H9 (cell line): Measurements from ENCODE around the gene PPP1CB. TPM values are rescaled to one million over a fixed set of nuclear protein-coding genes. Genes with fewer than 3 reads are reported as not detected.

Experiments
- DNase-seq: peaks from one replicate; pipeline ENCODE4 v3.0.0-alpha.2; 2017
- H2AFZ ChIP-seq: one replicate; pipeline ENCODE4 v1.6.1; 2013; ENCODE audit warnings: mild to moderate bottlenecking, low read length, control low read depth, moderate library complexity
- H2AK5ac ChIP-seq: 2 replicates; pipeline ENCODE4 v1.6.1; 2013; ENCODE audit warnings: low read length, control low read depth, mixed read lengths; ENCODE audit not compliant: insufficient read length
- H2BK120ac ChIP-seq: one replicate; pipeline ENCODE4 v1.6.1; 2013; ENCODE audit warnings: low read depth, mild to moderate bottlenecking, low read length, control low read depth, inconsistent platforms; ENCODE audit not compliant: poor library complexity, severe bottlenecking
- H2BK12ac ChIP-seq: 2 replicates; pipeline ENCODE4 v1.6.1; 2013; ENCODE audit warnings: low read length, control low read depth, mixed read lengths, low read depth; ENCODE audit not compliant: insufficient read length
- H2BK15ac ChIP-seq: 2 replicates; pipeline ENCODE4 v1.6.1; 2013; ENCODE audit warnings: low read depth, low read length, control low read depth
- H2BK20ac ChIP-seq: one replicate; pipeline ENCODE4 v1.6.1; 2013; ENCODE audit warnings: low read depth, mild to moderate bottlenecking, low read length, control low read depth, inconsistent platforms; ENCODE audit not compliant: poor library complexity, severe bottlenecking
- H2BK5ac ChIP-seq: 2 replicates; pipeline ENCODE4 v1.6.1; 2013; ENCODE audit warnings: low read length, control low read depth, mixed read lengths; ENCODE audit not compliant: insufficient read length
- H3K14ac ChIP-seq: 2 replicates; pipeline ENCODE4 v1.6.1; 2013; ENCODE audit warnings: low read length, control low read depth; ENCODE audit not compliant: insufficient read depth
- H3K18ac ChIP-seq: 2 replicates; pipeline ENCODE4 v1.6.1; 2013; ENCODE audit warnings: low read depth, mild to moderate bottlenecking, mixed read lengths, low read length, control low read depth; ENCODE audit not compliant: insufficient read length
- H3K23ac ChIP-seq: 2 replicates; pipeline ENCODE4 v1.6.1; 2013; ENCODE audit warnings: low read length, control low read depth, mixed read lengths, low read depth; ENCODE audit not compliant: insufficient read length
- H3K23me2 ChIP-seq: 2 replicates; pipeline ENCODE4 v1.6.1; 2013; ENCODE audit warnings: low read depth, mild to moderate bottlenecking, mixed read lengths, low read length, control low read depth; ENCODE audit not compliant: insufficient read length, poor library complexity, severe bottlenecking
- H3K27ac ChIP-seq: 2 replicates; pipeline ENCODE4 v1.5.1; 2013; ENCODE audit warnings: low read length, control low read depth, mixed read lengths, low read depth; ENCODE audit not compliant: insufficient read length
- H3K27me3 ChIP-seq: 2 replicates; pipeline ENCODE4 v1.6.1; 2013; ENCODE audit warnings: low read length, control low read depth, inconsistent platforms; ENCODE audit not compliant: insufficient read depth
- H3K4ac ChIP-seq: 2 replicates; pipeline ENCODE4 v1.6.1; 2013; ENCODE audit warnings: low read depth, mild to moderate bottlenecking, control low read depth, inconsistent platforms, low read length, moderate library complexity
- H3K4me1 ChIP-seq: 2 replicates; pipeline ENCODE4 v1.6.1; 2013; ENCODE audit warnings: low read length, control low read depth, inconsistent platforms; ENCODE audit not compliant: insufficient read depth
- H3K4me2 ChIP-seq: 2 replicates; pipeline ENCODE4 v1.6.1; 2013; ENCODE audit warnings: low read length, control low read depth, mixed read lengths; ENCODE audit not compliant: insufficient read length, insufficient read depth
- H3K56ac ChIP-seq: 2 replicates; pipeline ENCODE4 v1.6.1; 2013; ENCODE audit warnings: low read depth, mild to moderate bottlenecking, mixed read lengths, low read length, control low read depth; ENCODE audit not compliant: insufficient read length
- H3K79me1 ChIP-seq: 2 replicates; pipeline ENCODE4 v1.6.1; 2013; ENCODE audit warnings: low read depth, mild to moderate bottlenecking, moderate library complexity, low read length, control low read depth, inconsistent platforms; ENCODE audit not compliant: insufficient read depth, poor library complexity, severe bottlenecking
- H3K79me2 ChIP-seq: 2 replicates; pipeline ENCODE4 v1.6.1; 2013; ENCODE audit warnings: low read length, control low read depth, inconsistent platforms; ENCODE audit not compliant: insufficient read depth
- H3K9ac ChIP-seq: 2 replicates; pipeline ENCODE4 v1.6.1; 2013; ENCODE audit warnings: low read length, control low read depth, mixed read lengths; ENCODE audit not compliant: insufficient read length; ENCODE audit errors: extremely low read depth
- H3K9me3 ChIP-seq: one replicate; pipeline ENCODE4 v1.6.1; 2013; ENCODE audit warnings: low read depth, low read length, inconsistent platforms; ENCODE audit not compliant: control insufficient read depth
- H3T11ph ChIP-seq: one replicate; pipeline ENCODE4 v1.6.1; 2013; ENCODE audit warnings: mild to moderate bottlenecking, low read length, control low read depth, inconsistent platforms
- H4K20me1 ChIP-seq: one replicate; pipeline ENCODE4 v1.6.1; 2013; ENCODE audit not compliant: control insufficient read depth, insufficient read length, insufficient read depth
- H4K5ac ChIP-seq: 2 replicates; pipeline ENCODE4 v1.6.1; 2013; ENCODE audit warnings: low read depth, mild to moderate bottlenecking, mixed read lengths, low read length, control low read depth; ENCODE audit not compliant: insufficient read length
- H4K8ac ChIP-seq: replicated peaks from 2 replicates; pipeline ENCODE4 v1.6.1; 2013; ENCODE audit warnings: low read length, control low read depth, mixed read lengths, low read depth; ENCODE audit not compliant: insufficient read length
- H4K91ac ChIP-seq: 2 replicates; pipeline ENCODE4 v1.6.1; 2013; ENCODE audit warnings: low read depth, mild to moderate bottlenecking, moderate library complexity, mixed read lengths, low read length, control low read depth; ENCODE audit not compliant: insufficient read length
- H3K27ac Mint-ChIP-seq, 3 experiments: 2 replicates in 2 of 3; 3 replicates in 1 of 3; pipeline ENCODE4 v1.8.0; 2020 to 2021; ENCODE audit warnings: mixed read lengths in 3 of 3, mild to moderate bottlenecking in 1 of 3, moderate library complexity in 1 of 3
- H3K27me3 Mint-ChIP-seq: 2 replicates; pipeline ENCODE4 v1.8.0; 2021; ENCODE audit warnings: low read depth, mild to moderate bottlenecking, moderate library complexity, mixed read lengths
- H3K36me3 Mint-ChIP-seq, 3 experiments: 2 replicates in 2 of 3; 3 replicates in 1 of 3; pipeline ENCODE4 v1.8.0; 2020 to 2021; ENCODE audit warnings: low read depth in 3 of 3, mixed read lengths in 3 of 3; ENCODE audit not compliant: insufficient read depth in 1 of 3
- H3K4me1 Mint-ChIP-seq, 2 experiments: 2 replicates each; pipeline ENCODE4 v1.8.0; 2020; ENCODE audit warnings: mixed read lengths in 2 of 2
- H3K4me3 Mint-ChIP-seq, 2 experiments: 2 replicates in 1 of 2; 3 replicates in 1 of 2; pipeline ENCODE4 v1.8.0; 2020 to 2021; ENCODE audit warnings: mild to moderate bottlenecking in 2 of 2, mixed read lengths in 2 of 2, moderate library complexity in 1 of 2
- H3K9me3 Mint-ChIP-seq, 2 experiments: 2 replicates in 1 of 2; 3 replicates in 1 of 2; pipeline ENCODE4 v1.8.0; 2020; ENCODE audit warnings: mild to moderate bottlenecking in 2 of 2, mixed read lengths in 2 of 2, moderate library complexity in 1 of 2
- CTCF ChIP-seq: fragments of 200-600 bp; sonication (generic); conservative IDR thresholded peaks from 3 replicates; pipeline ENCODE4 v1.8.0; 2021; ENCODE audit warnings: antibody characterized with exemption, mild to moderate bottlenecking
- WGBS: extraction: QIAGEN DNeasy Blood & Tissue Kit; methylation state at CpG from one replicate; pipeline ENCODE4 v1.1.7; 2013; ENCODE audit warnings: missing lambda C conversion rate, low lambda C conversion rate, mixed read lengths; ENCODE audit not compliant: insufficient read length; ENCODE audit errors: extremely low coverage; 5-methylcytosine and 5-hydroxymethylcytosine counted together
- total RNA-seq: library from RNA; stranded (reverse); gene quantifications from 2 replicates; pipeline ENCODE4 v1.2.1, GENCODE V29; 2021

The PPP1CB gene
- total RNA-seq, 1 experiment from 2014 or later = 184 TPM

GRCh38 chr2:28713577-28714298, 37.9 kb upstream of the PPP1CB start:
- H3K4me3 Mint-ChIP-seq = no peak overlapping the region
- no peak for DNase-seq
- no peak overlapping the region for H2AK5ac ChIP-seq
- no peak overlapping the region for H3K23ac ChIP-seq
- no peak overlapping the region for H4K91ac ChIP-seq
- H3K4me1 Mint-ChIP-seq = peaks cover 0 to 5% of the 10 kb centered on the region in 2 experiments; a peak in 2 of 4 replicates
- H3K27ac ChIP-seq = no peak overlapping the region
- H3K27ac Mint-ChIP-seq = no peak overlapping the region; a peak in 1 of 7 replicates
- WGBS = no CpG with 5 or more reads among the region's 8 CpGs
- H4K8ac ChIP-seq = no peak overlapping the region
- H2BK120ac ChIP-seq = no peak overlapping the region
- no peaks in the 10 kb centered on the region for H3K79me1 ChIP-seq
- no peak for TF ChIP-seq CTCF
- no peak overlapping the region for H2BK20ac ChIP-seq
- no peaks in the 10 kb centered on the region for H3K9me3 ChIP-seq
- no peaks in the 10 kb centered on the region; the same call in none of the 2 replicates for H3K27me3 Mint-ChIP-seq
- H2AFZ ChIP-seq = no peak overlapping the region
- no peaks in the 10 kb centered on the region for H3K36me3 Mint-ChIP-seq
- no peaks in the 10 kb centered on the region; a peak in 2 of 5 replicates for H3K9me3 Mint-ChIP-seq
- no peaks in the 10 kb centered on the region for H3K23me2 ChIP-seq
- no peak overlapping the region for H3K9ac ChIP-seq
- H3K27me3 ChIP-seq = no peaks in the 10 kb centered on the region
- no peak overlapping the region for H3K18ac ChIP-seq
- no peak overlapping the region for H3K4ac ChIP-seq
- H3K14ac ChIP-seq = no peak overlapping the region
- H3K79me2 ChIP-seq = no peaks in the 10 kb centered on the region
- no peak overlapping the region for H3K56ac ChIP-seq
- H2BK5ac ChIP-seq = no peak overlapping the region
- H4K5ac ChIP-seq = no peak overlapping the region
- no peak overlapping the region for H3T11ph ChIP-seq
- H2BK12ac ChIP-seq = no peak overlapping the region
- no peak overlapping the region for H2BK15ac ChIP-seq
- H4K20me1 ChIP-seq = no peaks in the 10 kb centered on the region
- no peaks in the 10 kb centered on the region; the same call in 1 of the 2 replicates for H3K4me1 ChIP-seq
- no peak overlapping the region for H3K4me2 ChIP-seq
